ENCODE data around the gene KLF2. TPM values are rescaled to one million over a fixed set of nuclear protein-coding genes. Genes with fewer than 3 reads are reported as not detected.

KLF2 gene
- total RNA-seq, 1 donor from 2014 or later, result 72.1 TPM

DNA sequence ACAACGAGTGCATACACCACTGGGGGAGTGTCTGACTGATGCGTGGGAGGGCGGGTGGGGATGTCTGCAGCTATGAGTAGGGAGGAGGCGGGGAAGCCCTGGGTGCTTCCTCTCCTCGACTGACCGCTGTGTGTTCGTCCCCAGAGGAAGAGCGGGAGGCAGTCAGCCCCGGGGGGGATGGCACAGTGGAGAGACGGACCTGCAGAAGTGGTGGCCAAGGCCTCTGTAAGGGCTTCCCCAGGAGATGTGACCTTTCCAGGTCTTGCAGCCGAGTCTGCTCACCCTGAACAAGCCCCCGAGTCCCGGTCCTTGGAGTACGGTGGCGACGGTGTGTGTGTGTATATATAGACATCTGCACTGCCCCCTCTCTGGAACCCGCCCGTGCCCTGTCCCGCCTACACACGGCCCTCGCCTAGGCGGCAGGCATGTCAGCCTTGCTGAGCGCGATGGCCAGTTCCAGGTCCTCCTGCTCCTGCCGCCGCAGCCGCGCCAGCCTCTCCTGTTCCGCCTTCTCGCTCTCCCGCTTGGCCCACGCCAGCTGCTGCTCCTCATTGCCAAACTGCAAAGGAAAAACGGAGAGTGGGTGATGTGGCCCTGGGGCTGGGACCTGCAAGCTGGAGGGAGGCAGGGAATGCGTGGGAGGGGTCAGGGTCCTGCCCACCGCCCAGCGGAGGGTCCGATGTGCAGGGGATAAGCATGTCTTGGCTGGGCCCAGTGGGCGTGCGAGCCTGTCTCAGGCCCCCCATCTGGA, 30.8 kb downstream of the KLF2 start:
- ATAC-seq (peak; percentile 68), DNase-seq (peak; percentile 67)
- intact Hi-C loops (cut with micrococcal nuclease), result no loop called here

DNA sequence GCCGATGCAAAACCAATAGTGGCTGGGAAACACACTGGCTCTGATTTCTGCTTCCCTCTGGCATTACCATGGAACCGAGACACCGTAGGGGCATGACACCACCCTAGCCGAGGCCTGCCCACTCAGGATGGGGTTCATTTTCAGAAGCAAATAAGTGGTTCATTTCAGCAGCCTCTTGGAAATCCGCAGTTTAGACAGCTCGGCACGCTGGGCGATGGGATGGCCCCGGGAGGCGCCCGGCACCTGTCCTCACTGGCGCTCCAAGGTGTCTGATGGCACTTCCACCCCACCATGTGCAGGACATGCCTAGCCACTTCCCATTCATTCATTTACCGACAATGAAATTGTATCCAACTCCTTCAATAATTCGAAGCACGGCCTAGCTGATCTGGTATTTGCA, 33.8 kb downstream of the KLF2 start:
- intact Hi-C loops (cut with micrococcal nuclease), result no loop called here
- ATAC-seq (no peak), DNase-seq (no peak)

DNA sequence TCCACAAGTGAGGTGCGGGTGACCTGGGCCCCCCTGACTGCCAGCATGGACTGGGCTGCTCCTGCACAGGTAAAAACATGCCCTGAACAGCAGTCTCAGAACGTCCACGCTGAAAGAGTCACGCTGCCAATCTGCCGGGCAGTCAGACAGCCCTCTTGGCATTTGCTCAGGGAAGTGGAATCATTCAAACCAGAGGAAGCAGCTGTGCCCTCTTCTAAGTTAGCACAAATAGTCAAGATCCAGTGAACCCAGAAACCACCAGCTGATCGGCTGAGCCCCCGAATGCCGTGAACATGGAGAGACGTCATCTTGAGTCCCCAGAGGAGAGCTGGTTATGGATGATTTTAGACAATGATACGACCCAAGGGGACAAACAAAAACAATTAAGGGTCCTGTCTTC, 34.4 kb downstream of the KLF2 start:
- intact Hi-C loops (cut with micrococcal nuclease), result no loop called here
- no peak for DNase-seq
- ATAC-seq, result peak; percentile 8

DNA sequence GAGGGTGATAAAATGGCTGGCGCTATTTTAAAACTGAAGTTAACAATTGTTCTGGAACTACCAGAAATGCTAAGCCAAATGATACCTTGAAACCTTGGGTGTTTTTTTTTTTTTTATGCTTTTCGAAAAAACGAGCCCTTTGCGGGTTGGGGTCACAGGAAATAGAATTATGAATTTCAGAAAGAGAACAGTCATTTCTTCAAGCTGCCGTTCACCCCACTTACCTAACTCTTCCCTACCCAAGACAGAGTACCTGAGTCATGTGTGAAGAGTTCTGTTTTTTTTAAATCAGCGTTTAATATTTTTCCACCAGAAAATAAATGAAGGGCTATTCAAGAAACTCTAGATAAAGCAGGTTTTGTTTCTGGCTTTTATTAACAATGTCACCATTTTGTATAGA, 35.3 kb downstream of the KLF2 start:
- intact Hi-C loops (cut with micrococcal nuclease), result no loop called here
- DNase-seq (no peak), ATAC-seq (no peak)

DNA sequence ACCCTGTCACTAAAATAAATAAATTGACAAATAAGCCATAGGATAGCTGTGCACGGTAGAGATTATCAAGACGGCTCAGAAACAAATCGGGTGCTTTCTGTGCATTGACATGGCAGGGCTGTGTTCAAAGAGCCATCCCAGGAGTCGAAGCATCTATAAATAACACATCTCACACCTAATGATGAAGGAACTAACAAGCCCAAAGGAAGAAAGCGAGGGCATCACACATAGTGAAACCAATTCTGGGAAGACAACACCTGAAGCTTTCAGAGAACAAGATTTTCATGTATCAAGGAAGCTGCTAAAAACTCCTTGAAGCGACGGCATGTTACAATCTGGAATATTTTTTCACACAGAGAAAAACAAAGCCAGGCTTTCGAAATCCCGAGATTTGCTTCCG, 36.1 kb downstream of the KLF2 start:
- intact Hi-C loops (cut with micrococcal nuclease), result no loop called here
- ATAC-seq (no peak), DNase-seq (no peak)

DNA sequence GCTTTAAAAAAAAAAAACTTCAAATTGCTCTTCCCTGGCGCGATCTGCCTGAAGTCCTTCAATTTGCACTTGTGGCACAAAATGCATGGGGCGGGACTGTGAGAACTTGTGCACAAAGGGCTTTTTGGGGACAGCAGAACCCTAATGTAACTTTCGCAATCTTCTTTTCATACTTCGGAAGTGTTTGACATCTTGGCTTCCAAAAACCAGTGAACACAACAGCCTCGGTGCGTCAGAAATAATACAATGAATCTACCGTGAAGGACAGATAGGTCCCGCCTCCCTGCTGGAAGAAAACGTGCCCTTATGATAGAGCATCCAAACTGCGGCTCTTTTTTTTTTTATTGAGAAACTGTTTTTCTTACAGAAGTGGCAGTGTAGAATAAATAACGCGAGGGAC, 36.6 kb downstream of the KLF2 start:
- intact Hi-C loops (cut with micrococcal nuclease), result no loop called here
- DNase-seq (no peak), ATAC-seq (no peak)

DNA sequence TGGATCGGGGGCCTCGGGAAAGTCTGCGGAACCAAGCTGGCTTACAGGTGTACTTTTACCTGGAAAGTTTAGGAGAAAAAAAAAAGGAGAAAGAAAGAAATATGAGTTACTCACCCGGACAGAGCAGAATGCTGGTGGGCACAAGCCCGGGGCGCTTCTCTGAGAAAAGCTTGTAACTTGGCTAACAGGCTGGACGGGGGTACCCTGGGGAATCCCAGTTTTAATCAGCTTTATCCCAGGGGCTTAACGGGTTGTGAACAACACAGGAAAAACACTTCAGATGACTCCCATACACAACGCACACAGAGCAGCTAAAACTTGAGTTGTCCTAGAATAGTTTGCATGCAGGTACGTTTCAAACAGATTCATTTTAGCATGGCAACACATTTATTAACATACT, 37.3 kb downstream of the KLF2 start:
- ATAC-seq (no peak), DNase-seq (no peak)
- intact Hi-C loops (cut with micrococcal nuclease), result no loop called here

DNA sequence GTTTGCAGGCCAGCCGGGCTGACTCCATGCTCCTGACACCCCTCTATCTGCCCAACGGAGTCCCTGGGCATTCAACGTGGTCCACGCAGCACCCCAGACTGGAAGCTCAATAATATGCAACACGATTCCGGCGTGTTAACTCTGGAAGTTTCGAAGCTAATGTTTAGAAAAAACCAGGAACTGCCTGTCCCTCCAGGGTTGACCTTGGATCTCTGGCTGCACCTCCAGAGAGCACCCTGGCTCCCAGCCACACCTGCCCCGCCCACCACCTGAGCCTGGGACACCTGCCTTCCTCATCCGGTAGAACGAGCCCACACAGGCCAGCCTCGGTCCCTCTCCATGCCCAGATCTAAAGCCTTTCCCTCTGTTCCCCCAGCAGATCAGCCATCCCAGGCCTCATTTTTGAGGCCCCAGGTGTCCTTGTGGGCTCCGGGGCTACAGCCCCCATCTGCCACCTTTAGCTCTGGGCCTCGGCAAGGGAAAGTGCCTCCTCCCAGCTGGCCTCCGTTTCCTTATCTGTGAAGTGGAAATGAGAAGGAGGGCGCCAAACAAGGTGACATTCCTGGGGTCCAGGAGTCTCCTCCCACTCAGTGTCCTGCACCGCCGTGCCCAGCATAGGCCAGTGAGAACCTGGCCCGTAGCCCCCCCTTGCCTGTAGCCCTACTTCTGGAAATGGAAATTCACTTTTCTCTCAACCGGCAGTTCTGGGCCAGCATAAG, 38.7 kb downstream of the KLF2 start:
- ATAC-seq (no peak), DNase-seq (peak; percentile 31)

DNA sequence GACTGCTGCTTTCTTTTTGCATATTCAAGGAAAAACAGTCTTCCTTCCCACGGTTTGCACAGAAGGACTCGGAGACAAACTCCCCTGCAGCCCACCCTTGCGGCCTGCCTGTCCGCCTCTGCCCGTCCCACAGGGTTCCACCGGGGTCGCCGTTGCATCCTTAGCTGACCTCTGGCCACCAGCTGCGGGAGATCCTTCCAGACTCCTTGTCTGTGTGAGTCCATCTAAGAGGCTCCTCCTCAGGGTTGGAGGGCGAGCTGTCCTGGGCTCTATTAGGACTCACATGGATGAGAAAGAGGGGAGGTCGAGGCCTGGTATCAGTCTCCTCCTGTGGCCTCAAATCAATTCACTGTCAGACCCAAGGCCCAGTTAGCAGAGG, 39.2 kb downstream of the KLF2 start:
- intact Hi-C loops (cut with micrococcal nuclease), result no loop called here
- ATAC-seq (no peak), DNase-seq (peak; percentile 31)

More for the DNA sequence above, 38.7 kb downstream of the KLF2 start:
- intact Hi-C loops (cut with micrococcal nuclease), result no loop called here

DNA sequence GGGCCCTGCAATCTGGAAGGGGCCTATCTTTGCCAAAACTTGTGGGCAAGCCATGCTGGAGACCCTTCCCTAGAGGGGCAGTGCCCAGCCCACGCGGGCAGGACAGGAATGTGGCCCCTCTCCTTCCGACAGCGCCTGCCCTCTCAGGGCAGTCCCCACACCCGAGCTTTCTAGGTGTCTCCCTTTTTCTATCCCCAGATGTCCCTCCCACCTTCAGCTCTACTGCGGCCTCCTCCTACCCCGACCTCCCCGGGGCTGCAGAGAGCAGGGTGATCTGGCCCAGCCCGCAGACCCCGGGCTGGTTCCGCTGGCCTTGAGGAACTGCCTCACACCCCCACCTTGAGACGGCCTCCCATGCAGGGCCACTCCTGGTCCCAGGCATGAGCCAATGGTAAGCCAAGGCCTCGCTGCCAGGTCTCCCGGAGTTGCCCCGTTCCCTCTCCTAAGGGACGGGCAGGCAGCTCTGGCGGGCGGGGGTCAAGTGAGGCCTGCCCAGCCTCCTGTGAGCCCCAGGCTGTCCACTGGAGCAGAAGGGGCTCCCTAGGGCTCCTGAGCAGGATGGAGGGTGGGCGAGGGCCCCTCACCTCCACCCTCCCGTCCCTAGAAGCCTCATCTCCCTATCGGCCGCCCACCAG, 39.7 kb downstream of the KLF2 start:
- ATAC-seq, result no peak
- peak; percentile 25 for DNase-seq
- intact Hi-C loops (cut with micrococcal nuclease), result no loop called here

DNA sequence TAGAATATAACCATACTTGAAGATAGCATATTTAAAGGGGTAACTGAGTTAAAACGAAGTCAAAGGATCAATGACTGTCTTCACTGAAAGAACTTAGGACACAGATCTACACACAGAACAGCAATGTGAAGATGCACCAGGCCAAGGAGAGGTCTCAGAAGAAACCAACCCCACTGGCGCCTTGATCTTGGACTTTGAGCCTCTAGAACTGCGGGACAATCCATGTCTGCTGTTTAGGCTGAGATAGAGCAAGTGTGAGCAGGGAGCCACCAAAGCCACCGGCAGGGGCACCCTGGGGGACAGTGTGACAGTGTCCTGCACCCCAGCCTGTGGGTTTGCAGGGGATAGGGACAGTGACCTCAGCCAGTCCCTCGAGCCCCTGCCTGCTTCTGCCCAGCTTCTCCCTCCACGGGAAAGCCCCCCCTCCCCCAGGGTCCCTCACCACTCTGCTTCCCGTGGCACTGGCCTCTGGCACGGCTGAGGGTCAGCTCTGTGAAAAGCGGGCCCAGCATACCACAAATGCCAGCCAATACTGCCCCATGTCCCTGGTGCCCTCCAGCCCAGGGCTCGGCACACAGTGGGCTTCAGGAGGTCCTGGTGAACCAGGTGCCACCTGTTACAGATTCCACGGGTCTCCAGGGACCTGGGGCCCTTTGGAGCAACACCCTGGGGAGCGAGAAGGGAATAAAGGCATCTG, 40.8 kb downstream of the KLF2 start:
- ATAC-seq, result no peak
- intact Hi-C loops (cut with micrococcal nuclease), result no loop called here
- peak; percentile 17 for DNase-seq

DNA sequence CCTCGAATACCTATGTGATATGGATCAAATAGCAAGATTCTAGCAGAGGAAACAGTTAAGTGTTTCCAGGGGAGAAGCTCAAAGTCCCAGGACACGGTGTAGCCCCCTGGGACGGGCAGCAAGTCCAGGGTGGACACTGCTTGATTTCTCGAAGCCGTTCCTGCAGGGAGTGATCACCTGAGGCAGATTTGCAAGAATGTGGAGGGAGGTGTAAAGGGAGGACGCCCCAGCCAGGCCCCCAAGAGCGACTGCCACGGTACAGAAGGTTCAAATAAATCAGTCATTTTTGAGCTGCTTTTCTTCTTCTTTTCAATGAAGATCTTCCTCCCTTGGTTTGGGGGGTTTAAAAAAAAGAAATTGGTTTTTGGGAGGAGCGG, 41.4 kb downstream of the KLF2 start:
- intact Hi-C loops (cut with micrococcal nuclease), result no loop called here
- DNase-seq (peak; percentile 17), ATAC-seq (no peak)

DNA sequence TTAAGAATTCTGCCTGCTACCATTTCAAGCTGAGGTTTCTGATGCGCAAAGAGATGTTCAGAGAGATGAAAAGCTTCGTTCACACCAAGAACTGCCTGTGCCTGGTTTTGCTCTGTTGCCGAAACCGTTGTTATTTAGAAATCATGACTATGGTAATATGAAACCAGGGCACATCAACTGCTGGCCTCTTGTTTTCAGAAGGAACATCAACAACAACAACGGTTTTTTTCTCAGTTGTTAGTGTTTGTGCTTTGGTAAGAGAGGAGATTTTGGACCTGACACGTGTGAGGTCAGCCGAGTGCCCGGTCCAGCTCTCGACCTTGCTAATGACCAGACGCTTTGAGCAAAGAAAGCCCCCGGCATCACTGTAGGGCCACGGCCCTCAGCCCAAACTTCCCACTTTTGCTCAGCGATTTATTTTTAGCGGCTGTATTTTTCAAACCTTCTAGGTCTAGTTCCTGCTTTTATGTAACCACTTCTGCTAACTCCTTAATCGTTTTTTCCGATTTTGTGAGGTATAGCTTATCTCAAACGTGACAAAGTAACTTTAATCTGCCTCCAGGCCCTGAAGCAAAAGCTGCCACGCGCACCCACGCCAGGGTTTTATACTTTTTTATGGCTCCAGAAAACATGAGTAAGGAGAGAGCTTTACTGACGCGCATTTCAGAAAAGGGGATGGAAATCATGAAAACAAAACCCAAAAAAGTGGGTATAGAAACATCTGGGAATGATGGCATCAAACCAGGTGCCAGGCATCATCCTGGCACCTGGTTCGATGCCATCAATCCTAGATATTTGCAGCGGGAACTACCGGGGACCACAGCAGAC, 42.0 kb downstream of the KLF2 start:
- intact Hi-C loops (cut with micrococcal nuclease), result no loop called here
- ATAC-seq, result no peak
- peak; percentile 25 for DNase-seq

DNA sequence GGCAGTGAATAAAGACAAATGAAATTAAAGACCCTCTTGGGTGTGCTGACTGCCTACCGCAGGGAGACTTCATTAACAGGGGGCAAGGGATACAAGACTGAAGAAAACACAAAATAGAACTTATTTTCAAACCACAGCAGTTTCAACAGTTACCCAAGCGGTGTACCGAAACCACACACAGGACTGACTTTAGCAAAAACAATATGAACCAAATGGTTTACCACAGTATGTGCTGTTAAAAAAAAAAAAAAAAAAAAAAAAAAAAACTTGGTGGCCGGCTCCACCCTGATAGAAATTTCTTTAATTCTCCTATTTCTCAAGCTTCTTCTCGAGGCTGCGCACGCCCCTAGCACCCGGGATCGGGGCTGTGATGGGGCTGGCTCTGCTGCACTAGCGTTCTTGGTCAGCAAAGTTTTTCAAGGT, 42.6 kb downstream of the KLF2 start:
- intact Hi-C loops (cut with micrococcal nuclease), result no loop called here
- no peak for ATAC-seq
- peak; percentile 9 for DNase-seq

DNA sequence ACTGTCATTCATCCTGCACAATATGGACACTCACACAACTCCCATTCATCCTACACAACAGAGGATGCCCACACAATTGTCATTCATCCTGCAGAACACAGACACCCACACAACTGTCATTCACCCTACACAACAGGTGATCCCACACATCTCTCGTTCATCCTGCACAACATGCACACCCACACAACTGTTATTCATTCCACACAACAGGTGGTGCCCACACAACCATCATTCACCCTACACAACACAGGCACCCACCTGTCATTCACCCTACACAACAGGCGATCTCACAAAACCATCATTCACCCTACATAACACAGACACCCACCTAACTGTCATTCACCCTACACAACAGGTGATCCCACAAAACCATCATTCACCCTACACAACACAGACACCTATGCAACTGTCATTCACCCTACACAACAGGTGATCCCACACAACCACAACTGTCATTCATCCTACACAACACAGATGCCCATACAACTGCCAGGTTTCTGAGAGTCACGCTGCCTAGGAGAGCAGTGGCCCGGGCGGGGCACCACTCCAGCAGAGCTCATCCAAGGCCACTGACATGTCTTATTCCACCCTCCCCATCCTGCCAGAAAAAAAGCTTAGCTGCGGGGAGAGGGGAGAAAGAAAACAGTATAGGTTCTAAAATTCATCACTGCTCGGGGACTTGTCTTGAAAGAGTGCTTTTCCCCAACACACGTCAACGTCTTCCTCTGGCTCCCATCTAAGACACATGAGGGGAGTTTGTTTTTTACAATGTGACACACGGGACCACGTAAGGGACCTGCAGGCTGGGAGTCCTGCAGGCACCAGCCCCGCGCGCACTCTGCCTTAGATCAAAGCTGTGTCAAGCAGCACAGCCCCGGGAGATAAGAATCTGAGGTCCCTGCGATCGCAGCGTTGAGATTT, 44.0 kb downstream of the KLF2 start:
- DNase-seq (peak; percentile 16), ATAC-seq (no peak)
- intact Hi-C loops (cut with micrococcal nuclease), result no loop called here

DNA sequence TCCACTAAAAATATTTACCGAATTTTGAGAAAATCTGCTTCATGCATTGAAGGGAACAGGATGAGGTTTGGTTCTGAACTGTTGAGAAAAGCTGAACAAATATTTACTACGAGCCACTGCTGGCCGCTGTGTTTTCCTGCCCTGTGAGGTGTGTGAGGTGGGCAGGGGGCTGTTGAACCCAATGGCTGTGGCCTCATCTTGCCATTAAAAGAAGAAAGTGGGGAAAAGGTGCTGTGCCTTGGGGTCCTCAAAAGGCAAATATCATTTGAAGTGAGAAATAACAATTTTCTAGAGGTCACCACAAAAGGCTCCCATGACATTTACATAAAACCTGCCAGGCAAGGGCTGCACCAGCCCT, 44.7 kb downstream of the KLF2 start:
- ATAC-seq, result no peak
- intact Hi-C loops (cut with micrococcal nuclease), result no loop called here
- no peak for DNase-seq

DNA sequence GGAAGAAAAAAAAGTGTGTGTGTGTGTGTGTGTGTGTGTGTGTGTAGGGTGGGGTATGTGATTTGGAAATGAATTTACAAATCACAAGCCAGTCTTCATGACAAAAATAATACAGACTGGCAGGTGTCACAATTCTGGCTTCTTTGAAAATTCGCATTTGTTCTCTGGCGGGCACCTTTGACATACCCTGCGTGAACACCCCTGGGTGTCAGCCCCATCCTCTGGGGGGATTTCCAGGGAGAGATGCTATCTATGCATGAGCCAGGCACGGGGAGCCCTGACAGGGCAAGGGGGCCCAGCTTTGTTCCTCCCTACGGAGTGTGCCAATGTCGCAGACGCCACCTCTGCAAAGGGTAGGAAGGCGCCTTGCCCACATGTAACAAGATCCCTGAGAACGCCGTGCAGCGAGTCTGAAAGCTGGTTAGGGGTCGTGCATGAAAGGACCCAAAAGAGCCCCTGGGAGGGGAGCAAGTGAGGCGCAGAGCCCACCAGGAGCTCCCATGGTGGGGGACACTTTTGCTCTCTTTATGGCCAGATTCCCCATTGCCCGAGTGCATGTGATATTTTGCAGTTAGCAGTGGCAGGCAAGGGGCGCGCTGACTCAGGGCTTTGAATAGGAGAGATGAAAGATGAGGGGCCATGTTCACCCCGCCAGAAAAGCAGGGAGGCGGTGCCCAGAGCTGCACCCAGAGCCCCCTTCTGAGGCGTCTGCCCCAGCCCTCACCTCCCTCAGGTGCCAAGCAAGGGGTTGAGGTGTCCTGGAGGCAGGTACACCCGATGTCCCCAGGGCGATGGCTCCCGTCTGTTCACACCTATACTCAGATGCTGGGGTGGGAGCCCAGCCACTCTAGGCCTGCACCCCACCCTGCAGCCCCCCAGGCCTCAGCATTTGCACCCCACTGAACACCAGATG, 45.3 kb downstream of the KLF2 start:
- peak; percentile 24 for DNase-seq
- ATAC-seq, result no peak
- intact Hi-C loops (cut with micrococcal nuclease), result no loop called here

Data from left ventricle myocardium superior (tissue), 1 donor.